HG03064 (cell line): ENCODE measurements around the gene LSM14B.

ENCODE experiments used
- ATAC-seq: cut with Tn5 transposase; IDR thresholded peaks from one replicate; pipeline ENCODE4 v1.9.1; 2021; ENCODE audit warnings: low read depth; ENCODE audit not compliant: unreplicated experiment

Gene LSM14B

DNA sequence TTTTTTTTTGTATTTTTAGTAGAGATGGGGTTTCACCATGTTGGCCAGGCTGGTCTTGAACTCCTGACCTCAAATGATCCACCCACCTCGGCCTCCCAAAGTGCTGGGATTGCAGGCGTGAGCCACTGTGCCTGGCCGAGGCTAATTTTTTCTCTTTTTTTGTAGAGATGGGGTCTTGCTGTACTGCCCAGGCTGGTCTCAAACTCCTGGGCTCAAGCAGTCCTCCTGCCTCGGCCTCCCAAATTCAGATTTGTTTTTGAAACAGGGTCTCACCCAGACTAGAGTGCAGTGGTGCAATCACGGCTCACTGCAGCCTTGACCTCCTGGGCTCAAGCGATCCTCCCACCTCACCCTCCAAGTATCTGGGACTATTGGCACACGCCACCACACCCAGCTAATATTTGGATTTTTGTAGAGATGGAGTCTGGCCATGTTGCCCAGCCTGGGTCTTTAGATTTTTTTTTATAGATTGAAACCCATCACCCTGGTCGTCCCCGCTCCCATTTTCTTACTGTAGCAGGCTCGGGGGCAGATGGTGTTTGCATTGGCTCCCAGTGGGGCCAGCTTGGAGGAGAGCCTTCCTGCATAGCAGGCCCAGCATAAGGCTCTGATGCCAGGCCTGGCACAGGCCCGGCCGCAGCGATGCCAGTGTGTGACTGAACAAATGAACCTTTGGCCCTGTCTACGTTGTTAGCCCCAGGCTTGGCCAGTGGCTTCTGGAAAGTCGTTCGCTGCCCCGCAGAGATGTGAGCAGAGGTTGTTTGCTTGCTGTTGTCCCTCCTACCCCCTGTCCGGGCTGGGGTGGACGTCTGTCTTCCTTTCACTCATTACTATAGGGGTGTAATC lies 56.3 kb downstream of the LSM14B start:
- no peak for ATAC-seq

DNA sequence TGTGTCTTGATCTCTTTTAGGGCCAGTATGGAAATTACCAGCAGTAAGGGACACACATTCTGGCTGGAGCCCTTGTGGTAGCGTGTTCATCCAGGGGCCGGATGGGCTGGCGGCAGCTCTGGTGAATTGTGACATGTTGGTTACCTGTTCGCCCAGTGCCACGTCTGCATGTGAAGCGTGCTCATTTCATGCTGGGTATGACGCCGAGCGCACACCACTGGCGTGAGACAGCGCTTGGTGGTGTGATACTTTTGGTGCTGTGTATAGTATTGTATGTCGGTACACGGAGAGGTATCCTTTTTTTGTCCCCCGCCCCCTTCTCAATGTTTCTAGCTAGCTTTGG lies 56.9 kb downstream of the LSM14B start:
- no peak for ATAC-seq

DNA sequence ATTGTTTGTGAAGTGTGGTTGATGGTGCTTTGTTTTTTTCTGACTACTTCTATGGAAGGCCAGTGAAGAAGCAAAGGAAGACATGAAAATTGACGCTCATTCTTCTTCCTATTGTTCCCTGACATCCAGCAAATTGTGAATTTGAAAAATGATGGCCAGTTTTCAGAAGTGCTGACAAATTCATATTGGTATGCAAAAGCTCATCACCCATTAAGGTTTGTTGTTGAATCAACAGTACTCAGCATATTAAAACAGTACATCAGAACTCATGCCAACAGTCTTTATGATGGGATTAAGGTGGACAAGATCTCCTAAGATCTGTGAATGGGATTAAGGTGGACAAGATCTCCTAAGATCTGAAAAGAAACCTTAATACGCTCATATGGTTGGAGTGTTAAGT lies 59.5 kb downstream of the LSM14B start:
- no peak for ATAC-seq

DNA sequence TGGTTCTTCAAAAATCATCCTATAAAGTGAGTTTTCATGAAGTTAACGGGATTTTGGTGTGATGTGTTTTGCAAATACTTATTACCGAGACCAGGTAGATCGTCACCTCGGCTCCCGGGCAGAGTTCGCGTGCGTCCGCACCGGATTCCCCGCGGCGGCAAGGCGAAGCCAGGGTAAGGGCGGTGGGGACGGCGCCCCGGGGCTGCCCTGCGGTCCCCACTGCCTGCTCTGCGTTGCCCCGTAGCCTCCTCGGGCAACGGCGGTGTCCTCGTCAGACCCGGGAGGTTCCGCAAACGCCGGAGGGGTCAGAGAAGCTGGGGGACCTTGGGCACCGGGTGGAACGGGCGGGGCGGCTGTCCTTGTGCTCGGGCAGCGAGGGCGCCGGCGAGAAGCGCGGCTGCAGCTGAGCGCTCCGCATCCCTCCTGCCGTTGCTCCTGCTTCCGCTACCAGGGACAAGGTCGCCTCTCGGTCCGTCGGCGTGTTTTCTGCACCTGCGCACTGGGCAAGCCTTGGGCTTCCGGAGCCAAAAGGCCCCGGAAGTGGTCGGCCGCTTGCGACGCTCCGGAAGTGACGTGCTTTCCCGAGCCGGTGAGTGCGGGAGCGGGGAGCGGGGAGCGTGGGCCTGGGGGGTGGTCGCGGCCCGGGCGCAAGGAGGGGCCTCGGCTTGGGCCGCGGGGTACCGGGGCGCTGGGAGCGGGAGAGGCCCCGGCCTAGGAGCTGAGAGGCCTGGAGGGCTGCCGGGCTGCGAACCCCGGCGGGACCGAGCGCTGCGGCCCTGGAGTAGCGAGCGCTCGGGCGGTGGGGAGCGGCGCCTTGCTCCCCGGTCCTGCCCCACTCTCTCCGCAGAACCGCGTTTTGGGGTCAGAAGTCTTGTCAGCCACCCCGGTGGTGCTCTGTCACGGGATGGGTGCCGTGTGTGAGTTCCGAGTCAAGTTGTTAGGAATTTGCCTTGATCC lies 60.5 kb downstream of the LSM14B start, which contains the start of gene MTG2:
Gene MTG2, plus strand, starts transcription at position 560 of the 957 bp plus-strand sequence. CDS start 10,393 bp downstream, outside the sequence.
- peak; percentile 85 for ATAC-seq

DNA sequence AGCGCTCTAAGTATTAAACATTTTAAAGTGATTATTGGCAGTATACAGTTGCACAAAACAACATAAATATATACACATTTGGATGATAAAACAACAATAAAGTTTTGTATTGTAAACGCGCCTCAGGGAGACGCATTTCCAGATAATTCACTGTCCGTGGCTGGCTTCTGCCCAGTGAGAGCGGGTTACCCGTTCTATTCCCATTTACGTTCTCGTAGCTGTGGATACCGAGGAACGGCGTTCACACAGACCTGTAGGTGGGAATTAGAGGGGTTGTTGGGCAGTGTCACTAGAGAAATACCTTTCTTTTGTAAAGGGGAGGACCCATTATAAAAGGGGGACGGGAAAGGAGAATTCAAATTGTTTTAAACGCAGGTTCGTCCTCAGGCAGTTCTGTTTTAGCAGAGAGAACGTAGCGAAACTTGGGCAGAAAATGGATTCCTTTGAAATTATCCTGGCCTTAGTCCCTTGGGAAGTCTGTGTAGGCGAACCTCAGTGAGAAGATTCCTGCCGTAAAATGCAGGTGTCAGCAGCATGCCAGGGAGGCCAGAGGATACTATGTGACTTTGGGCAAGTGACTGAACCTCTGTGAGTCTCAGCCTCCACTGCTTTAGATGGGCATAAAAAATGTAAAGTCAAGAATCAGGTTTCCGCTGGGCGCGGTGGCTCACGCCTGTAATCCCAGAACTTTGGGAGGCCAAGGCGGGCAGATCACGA lies 61.3 kb downstream of the LSM14B start:
- no peak for ATAC-seq
